GM12874 (cell line): ENCODE results near the gene TENT4A.

Source experiments
- TF ChIP-seq, protein P1 (sequence below): IDR thresholded peaks from 2 replicates; pipeline ENCODE4 v1.5.1; 2011; ENCODE audit warnings: low read depth, mild to moderate bottlenecking, control low read depth, low read length, moderate library complexity; ENCODE audit not compliant: insufficient read depth

TENT4A gene

GRCh38 chr5:6700074-6700684 lies 13.1 kb upstream of the TENT4A start:
- TF ChIP-seq, protein P1, sequence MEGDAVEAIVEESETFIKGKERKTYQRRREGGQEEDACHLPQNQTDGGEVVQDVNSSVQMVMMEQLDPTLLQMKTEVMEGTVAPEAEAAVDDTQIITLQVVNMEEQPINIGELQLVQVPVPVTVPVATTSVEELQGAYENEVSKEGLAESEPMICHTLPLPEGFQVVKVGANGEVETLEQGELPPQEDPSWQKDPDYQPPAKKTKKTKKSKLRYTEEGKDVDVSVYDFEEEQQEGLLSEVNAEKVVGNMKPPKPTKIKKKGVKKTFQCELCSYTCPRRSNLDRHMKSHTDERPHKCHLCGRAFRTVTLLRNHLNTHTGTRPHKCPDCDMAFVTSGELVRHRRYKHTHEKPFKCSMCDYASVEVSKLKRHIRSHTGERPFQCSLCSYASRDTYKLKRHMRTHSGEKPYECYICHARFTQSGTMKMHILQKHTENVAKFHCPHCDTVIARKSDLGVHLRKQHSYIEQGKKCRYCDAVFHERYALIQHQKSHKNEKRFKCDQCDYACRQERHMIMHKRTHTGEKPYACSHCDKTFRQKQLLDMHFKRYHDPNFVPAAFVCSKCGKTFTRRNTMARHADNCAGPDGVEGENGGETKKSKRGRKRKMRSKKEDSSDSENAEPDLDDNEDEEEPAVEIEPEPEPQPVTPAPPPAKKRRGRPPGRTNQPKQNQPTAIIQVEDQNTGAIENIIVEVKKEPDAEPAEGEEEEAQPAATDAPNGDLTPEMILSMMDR: no peak

DNA sequence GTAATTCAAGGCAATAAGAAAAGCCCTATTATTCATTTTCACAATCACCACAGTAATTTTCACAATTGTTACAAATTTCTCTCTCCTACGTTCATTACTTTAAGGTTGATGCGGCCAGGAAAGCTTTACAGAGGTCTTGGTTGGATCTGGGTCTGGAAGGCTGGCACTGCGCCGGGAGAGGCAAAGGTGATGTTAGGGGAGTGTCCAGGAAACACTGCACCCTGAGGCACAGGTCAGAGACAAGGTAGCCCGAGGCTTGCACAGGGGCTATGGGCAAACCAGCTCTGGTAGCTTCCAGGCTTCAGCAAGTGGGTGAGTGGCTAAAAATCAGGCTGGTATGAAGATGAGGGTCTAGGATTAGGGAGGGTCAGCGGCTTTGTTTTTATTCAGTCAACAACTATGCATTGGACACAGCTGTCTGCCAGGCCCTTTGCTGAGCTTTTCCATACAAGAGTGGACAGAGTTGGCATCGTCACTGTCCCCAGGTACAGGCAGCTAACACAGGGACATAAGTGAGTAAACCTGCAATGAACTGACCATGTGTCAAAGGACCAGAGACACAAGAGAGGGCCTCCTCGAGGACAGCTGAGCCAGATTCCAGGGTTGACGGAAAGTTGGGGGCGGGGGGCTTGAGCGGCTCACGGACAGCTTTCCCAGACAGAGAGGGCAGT lies 12.4 kb upstream of the TENT4A start:
- TF ChIP-seq, protein P1: no peak

GRCh38 chr5:6701491-6701890 lies 11.7 kb upstream of the TENT4A start:
- TF ChIP-seq, protein P1: no peak

GRCh38 chr5:6702633-6703032 lies 10.6 kb upstream of the TENT4A start:
- TF ChIP-seq, protein P1: no peak

- TF ChIP-seq, protein P1: no peak
Observed at GRCh38 chr5:6703806-6704205, 9.4 kb upstream of the TENT4A start.

- TF ChIP-seq, protein P1: no peak
Observed at GRCh38 chr5:6704361-6704851, 8.8 kb upstream of the TENT4A start.

DNA sequence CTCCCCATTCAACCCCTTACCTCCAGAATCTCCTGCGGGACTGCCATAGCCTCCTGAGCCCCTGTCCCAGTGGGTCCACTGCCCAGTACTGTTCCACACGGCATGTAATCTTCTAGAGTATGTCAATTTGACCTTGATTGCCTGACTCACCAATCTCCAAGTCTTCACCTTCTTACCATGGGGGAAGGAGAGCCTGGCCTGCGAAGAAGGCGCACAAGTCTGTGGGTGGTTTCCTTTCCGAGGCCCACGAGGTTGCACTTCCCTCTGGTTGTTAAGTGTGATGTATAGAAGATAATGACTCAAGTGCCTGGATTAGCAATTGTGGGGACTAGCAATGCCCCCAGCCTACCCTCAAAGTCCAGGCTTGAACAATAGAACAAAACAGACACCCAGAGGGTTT lies 8.1 kb upstream of the TENT4A start:
- TF ChIP-seq, protein P1: no peak
